OCI-LY7 (cell line): Measurements from ENCODE around the gene COPS9.

ENCODE experiments used
- CTCF ChIP-seq: fragments of 200-600 bp; sonication (generic); conservative IDR thresholded peaks from 2 replicates; pipeline ENCODE4 v1.5.1; 2014; ENCODE audit warnings: mild to moderate bottlenecking, antibody characterized with exemption, low read length, moderate library complexity, mixed read lengths
- EZH2phosphoT487 ChIP-seq: fragments of 200-600 bp; sonication (generic); IDR thresholded peaks from 2 replicates; pipeline ENCODE4 v1.6.1; 2018; ENCODE audit warnings: low read depth, borderline replicate concordance, mild to moderate bottlenecking, mixed run types, antibody characterized with exemption, low read length, moderate library complexity, mixed read lengths

GRCh38 chr2:240131296-240131695 is 4.8 kb downstream of the COPS9 start:
- TF ChIP-seq CTCF (no peak), EZH2phosphoT487 (no peak)
